HG03066 (cell line): ENCODE results near the gene MYO18A.
"Not testable (repeated sequence)": the region's sequence is repeated elsewhere in the genome, so short reads cannot be mapped to it uniquely, and the experiment has no call there.

Source experiments
- ATAC-seq: cut with Tn5 transposase; IDR thresholded peaks from one replicate; pipeline ENCODE4 v1.9.1; 2021; ENCODE audit warnings: low read depth; ENCODE audit not compliant: unreplicated experiment

Gene MYO18A

DNA sequence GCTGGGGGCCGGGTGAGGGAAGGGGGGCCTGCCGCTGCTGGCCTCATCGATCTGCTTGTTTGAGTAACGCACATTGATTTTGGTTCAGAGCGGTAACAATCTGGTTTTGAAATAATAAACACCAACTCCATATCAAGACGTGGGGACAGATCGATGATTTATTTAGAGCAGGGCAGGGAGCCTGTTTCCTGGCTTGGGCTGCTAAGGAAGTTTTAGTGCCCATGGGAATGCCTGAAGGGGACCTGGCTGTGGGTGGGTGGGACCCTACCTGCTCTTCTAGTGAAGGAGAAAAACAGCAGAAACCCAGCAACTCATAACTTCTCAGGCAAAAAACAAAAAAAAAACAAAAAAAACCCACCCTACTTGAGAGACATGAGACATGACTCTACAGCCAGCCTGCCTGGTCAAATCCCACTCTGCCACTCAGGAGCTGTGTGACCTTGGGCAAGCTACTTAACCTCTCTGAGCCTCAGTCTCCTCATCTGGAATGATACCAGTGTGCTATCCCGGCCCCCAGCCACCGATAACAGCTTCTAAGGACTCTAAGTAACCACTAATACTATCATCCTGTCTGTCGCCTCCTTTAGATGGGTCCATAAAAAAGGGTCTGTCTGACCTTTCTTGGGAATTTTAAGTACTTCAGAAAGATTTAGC is 71.2 kb downstream of the MYO18A start:
- ATAC-seq: no peak

DNA sequence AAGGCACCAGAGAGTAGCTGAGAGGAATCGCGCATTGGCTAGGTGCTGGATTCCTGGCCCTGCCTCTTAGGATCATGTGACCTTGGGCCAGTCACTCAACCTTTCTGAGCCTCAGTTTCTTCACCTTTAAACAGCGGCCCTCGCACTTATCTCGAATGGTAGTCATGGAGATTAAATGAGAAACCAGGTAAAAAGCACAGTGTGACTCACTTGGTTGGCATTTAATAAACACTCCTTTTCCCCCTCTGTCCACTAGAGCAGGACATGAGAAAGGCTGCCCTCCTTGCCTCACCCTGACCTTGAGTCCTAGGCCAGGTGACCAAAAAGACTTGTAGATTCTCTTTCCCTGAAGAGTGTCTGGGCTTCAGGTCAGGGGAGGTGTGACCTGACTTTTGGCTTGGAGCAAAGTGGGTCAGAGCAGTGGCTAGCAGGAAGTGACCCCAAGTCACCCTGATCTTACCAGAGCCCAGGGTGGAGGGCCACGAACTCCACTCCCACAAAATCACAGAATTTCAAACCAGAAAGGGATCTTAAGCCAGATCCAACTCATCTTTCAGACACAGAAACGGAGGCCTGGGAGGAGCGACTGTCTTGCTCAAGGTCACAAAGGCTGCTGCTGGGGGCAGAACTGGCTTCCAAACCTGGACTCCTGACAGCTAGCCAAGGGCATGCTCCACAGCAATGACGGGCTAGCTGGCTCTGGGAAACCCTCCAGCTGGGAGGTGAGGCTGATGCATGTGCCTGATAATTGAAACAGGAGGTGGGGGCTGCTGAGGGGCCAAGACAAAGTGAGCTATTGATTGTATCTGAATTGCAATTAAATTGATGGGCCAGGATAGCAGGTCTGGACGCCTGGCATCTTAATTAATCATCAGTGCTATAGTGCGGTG is 72.0 kb downstream of the MYO18A start:
- no peak for ATAC-seq

DNA sequence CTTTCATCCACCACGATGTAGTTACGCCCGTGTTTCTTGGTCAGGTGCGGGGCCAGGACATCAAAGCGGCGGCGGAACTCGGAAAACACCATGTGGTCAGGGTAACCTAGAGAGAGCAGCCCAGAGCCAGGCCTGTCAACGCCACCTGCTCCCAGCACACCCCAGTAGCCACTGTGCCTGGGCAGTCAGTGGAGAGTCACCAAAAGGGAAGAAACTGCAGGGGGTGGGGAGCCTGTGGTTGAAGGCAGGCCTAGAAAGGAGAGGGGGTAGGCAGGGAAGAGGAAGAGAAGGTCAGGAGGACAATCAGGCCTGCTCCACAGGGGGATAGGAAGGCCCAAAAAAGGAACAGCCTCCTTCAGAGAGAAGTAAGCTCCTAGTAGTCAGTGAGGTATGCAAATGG is 73.1 kb downstream of the MYO18A start:
- ATAC-seq: no peak

DNA sequence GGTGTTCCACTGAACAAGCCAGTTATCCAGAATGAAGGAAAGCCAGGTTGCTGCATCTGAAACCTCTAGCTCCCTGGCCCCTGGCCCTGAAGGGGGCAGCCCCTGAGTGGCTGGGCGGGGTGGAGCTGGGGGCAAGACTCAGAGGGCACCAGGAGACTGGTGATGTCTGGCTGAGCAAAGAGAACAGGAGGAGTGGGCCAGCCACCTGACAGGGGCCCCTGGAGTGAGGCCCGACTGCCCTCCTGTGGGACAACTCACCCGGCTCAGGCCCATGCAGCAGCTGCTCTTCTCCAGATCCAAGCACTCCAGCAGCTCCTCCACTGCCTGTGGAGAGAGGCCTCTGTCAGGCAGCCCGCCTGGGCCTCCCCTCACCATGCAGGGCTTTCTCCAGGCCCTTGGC is 76.9 kb downstream of the MYO18A start:
- no peak for ATAC-seq

DNA sequence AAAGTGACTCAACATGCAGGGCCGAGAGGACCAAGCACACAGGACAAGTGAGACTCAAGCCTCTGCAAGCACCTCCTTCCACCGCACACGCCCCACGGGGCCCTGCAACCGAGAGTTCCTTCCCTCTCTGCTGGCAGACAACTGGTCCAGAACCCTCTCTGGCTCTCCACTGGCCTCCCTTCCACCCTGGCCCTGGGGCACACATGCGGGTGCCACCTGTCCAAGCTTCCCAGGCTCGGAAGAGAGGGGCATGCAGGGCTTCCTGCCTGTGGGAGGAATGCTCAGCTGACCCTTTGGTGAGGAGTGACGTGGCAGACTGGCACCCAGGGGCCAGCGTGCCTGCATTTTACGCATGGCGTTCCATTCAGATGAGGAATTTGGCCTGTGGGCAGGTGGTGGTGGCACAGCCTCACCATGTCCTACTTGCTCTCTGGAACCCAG is 77.4 kb downstream of the MYO18A start:
- no peak for ATAC-seq

DNA sequence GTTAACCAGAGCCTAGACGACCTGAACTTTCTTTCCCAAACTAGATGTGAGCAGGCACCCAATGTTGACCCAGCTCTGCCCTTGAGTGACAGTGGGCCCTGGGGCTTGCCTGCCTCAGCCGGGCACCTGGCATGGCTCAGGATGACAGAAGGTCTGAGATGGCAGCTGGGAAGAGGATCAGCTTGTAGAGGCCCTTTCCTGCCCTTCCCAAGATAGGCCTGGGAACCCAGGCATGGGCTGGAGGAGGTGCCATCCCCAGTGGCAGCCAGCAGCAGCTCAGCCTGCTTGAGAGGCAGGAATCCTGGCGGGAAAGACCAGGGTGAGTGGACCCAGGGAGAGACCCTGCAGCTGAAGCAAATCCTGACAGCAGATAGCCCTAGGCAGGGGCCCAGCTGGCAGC is 78.2 kb downstream of the MYO18A start:
- ATAC-seq: no peak

DNA sequence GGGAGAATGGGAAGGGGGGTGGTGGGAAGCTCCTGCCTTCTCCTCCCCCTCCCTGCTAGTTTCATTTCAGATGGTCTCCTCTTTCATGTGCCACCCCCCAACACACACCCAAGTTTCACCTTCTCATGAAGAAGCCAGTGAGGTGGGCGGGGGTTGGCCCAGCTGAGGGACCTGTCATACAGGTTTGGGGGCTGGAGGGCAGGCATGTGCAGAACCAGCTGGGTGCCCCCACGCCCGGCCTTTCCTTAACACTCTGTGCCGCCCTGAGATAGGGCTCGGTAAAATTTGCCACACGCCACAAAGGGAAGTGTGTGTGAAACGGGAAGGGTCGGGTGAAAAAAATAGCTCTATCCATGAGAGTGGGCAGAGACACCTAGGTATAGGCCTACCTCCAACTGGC is 79.9 kb downstream of the MYO18A start:
- ATAC-seq: no peak

DNA sequence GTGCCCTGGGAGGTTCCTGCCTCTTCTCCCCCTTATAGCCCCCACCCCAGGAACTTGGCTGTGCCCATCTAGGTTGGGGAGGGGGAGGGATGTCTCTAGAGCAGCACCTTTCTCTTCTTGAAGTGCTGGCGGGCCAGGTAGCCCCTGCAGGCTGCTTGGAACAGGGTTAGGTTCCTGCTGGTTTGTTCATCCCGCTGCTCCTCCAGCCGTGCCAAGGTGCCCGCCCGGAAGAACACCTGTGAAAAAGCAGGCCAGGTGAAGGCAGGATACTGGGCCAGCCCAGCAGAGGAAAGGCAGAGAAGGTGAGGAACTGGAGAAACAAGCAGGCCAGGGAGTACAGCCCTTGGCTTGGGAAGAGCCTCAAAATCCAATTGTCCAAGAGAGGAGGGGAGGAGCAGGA is 80.7 kb downstream of the MYO18A start:
- ATAC-seq: no peak

DNA sequence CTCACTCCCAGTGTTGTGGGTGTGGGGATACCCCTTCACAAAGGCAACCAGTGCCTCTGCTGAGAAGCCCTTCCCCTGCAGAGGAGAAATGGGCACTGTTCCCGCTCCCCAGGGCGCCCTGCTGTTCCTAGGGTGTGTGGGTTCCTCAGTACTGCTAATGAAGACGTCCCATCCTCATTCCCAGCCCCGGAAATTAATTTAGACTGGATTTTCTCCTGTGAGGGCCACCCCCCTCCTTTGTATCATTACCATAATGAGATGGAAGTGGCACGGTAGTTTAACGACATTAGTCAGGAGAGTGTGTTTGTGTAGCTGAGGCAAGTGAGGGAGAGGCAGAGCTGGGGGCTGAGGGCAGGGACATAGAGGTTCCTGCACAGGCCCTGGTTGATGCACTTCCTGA is 84.1 kb downstream of the MYO18A start:
- no peak for ATAC-seq

DNA sequence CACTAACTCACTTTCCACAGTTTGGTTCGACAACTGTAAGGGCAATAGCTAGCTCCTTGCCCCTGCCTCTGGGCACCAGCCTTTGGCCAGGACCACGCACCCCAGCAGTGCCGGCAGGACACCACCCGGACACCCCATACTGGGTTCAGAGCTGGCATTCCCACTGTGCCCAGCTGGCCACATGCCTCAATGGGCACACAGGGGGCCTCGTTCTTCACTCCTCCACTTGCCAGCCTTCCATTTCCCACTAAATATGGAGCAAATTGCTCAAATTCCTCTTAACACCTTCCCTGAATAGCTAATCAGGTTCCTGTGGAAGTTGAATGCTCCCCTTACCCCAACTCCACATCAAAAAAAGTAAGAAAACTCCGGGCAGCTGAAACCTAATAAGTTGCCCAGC is 84.8 kb downstream of the MYO18A start:
- no peak for ATAC-seq

DNA sequence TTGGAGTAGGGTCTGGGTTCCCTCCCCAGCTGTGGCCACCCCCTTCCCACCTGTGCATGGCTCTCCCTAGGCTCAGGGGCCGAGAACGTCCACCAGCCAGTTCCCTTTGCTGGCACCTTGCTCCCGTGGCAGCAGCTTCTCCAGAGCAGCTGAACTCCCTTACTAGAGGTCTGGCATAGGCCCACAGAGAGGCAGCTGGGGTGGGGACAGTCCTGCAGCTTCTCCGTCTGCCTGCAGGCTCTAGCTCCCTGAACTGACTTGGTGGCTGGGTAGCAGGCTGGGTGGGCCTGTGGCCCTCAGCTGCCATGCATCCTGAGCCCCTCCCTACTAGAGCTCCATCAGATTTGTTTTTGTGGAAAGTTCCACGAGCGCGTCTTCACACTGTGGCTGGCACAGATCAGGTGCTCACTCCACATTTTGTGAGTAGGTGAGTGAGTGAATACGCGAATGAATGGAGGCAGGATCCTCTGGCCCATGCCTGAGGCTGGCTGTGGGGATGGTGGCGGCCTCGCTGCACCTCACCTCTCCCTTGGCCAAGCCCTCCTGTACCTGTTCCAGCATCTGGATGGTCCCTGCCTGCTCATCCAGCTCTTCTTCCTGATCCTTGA is 86.0 kb downstream of the MYO18A start:
- ATAC-seq: no peak

DNA sequence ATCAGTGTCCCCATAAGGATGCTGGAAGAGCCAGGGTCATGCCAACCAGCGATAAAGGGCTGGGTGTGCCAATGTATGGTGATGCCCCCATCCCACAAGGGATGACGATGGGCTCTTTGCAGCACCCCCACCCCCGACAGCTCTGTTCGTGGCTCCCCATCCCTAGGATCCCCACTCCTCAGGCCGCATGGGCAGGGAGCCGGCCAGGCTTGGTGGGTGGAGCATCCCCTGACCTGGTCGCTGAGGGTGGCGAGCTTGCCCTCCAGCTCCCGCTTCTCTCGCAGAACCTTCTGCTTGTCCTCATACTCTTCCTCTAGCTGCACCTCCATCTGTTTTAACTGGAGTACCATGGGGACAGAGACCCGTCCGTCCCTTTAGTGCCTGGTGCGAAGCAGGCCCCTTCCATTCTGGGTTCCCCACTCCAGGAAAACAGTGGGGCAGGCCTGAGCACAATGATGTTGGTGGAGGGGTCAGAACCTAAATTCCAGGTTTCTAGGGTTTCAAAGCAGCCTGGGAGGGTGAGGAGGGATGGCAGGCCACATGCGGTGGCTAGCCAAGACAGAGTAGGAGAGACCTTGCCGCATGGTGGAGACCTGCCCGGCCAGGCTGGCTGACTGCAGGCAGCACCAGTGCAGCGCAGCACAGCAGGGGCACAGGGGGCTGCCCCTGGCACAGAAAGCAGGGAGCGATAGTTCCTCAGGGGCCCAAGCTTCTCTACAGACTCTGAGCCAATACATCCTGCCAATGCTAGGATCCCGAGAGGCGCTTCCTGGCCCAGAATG is 86.9 kb downstream of the MYO18A start:
- no peak for ATAC-seq

DNA sequence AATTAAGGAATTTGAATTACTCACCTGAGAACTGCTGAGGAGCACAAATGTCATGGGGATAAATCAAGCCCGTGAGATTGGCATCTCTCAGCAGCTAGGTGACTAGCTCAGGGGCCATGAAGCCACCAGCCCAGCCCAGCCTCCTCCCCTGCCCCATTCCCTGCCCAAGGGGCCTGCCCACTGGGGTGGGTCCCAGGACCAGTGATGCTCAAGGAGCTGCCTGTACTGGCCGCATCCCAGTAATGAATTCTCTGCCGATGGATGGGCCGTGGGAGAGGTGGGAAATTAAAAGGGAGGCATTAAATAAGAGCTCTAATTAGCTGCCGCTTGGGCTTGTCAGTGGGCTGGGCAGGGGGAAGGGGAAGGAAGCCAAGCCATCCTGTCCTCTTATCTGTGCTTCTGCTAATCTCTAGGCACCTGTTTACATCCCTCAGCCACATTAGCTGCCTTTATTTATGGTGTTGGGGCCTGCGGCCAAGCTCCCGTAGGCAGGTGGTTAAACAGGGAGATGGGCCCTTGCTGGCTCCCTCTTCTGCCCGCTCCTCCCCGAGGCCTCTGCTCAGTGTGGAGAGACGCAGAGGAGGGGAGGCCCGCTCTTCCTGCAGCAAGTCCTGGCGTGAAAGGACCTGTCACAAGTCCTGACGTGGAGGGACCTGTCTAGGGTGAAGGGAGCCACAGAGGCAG is 88.5 kb downstream of the MYO18A start:
- ATAC-seq: no peak

DNA sequence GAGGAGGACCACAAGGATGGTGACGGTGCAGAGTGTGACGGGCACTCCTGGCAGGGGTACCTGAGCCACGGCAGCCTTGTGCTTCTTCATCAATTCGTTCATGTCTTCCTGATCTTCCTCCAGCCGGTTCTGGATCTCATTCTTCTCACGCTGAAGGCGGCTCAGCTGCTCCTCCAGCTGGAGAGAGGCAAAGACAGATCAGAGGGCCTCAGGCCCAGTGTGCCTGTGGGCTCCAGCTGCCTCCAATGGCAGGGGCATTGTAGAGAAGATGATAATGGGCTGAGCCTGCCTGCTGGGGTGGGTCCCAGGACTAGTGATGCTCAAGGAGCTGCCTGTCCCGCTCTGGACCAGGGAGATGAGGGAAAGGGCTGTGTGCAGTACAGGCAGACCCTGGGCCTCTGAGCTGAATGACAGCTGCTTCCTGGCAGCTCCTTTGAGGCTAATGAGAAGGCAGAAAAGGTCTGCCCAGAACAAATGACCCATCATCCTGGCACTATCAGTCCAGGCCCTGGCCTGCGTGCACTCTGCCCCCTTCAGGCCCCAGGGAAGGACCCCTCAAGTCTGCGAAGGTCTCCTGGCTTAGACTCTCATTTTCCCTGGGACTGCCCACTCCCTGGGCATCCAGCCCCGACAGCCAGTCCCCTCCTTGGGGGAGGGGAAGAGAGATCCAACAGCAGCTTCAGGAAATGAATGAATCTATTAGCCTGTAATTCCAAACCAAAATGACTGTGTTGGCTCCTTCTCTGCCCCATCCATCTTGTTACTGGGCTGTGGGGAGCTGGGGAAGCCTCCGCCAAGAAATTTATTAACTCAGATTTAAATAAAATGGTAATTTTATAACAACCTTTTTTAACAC is 89.2 kb downstream of the MYO18A start:
- ATAC-seq: no peak

DNA sequence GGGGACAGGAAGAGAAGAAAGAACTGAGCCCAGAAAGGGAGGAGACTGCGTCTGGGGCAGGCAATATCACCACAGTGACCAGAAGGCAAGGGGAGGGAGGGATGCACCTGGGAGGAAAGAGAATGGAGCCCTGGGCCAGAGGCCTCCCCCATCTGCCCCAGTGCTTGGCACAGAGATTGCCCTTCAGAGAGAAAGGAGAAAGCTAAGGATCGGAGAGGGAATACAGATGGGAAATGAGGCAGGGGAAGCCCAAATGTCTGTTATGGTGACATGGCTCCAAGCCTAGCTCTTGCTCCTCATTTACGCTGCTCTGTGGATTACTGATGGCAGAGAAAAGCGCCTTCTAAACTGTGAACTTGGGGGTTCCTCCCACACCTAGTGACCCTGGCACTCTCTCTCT is 90.1 kb downstream of the MYO18A start:
- no peak for ATAC-seq

DNA sequence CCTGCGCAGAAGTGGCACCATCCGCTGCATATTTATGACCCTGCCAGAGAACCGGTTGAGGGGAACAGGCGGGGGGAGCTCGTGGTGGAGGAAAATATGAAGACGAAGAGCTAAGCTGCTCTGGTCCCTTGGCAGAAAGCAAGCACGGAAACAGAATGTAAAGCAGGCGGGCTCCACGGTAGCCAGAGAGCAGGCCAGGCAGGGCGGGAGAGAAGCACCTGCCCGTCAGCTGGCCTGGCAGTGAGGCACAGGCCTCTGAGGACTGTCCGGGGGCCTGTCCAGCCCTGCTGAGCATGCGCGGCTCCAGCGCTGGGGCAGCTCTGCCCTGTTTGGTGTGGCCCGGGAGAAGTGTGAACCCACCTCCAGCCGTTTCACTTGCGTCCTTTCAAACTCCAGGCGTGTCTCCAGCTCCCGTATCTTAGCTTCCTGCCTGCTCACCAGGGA is 90.6 kb downstream of the MYO18A start:
- ATAC-seq: no peak

DNA sequence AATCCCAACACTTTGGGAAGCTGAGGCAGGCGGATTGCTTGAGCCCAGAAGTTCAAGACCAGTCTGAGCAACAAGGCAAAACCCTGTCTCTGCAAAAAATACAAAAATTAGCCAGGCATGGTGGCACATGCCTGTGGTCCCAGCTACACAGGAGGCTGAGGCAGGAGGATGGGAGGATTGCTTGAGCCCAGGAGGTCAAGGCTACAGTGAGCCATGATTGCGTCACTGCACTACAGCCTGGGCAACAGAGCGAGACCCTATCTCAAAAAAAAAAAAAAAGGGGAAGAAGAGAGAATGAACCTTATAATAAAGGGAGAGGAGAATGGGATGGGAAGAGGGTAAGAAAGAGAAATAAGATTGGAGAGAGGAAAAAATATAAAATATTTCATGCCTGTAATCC is 91.4 kb downstream of the MYO18A start:
- not testable (repeated sequence) for ATAC-seq

DNA sequence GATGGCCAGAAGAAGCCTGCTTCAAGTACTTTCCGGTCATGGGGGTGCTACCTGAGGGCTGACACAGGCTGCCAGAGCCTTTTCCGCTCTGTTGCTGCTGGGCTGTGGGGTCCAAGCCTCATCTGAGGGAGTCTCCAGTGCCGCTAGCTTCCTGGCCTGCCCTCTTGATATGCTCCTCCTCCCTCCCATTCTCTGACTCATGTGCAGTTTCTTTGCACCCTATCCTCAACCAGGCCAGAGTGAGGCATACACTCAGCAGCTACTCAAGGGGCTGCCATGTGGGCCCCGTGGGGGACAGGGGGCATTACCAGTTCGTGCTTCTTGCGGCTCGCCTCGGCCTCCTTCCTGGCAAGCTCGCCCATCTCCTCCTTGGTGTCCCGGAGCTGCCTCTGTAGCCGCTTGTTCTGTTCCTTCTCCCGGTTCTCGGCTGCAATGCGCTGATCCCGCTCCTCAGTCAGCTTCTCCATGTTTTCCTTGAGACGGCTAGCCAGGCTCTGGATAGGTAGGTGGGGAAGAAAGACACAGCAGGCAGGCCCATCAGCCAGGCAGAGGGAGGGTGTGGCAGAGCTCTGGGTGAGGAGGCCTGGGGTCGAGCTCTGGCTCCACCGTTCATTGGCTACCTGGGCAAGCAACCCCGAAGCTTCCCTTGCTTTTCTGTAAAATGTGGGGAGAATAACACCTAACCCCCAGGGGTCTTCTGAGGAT is 93.4 kb downstream of the MYO18A start:
- ATAC-seq: no peak

DNA sequence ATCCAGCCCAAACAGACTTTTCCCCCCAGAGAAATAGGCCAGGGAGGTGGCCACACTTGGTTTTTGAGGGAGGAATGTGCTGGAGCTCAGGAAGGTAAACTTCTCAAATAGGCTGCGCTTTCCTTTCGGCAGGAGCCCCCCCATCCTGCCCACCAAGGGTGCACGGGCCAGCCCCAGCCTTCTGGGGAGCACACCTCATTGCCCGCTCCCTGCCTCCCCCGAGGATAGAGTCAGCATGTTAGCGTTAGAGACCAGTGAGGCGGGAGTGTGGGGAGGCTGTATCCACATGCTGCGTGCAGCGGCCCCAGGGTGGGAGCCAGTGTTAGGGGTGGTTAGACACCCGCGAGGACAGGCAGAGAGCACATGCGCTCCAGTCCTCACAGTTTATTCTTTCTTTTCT is 95.0 kb downstream of the MYO18A start:
- ATAC-seq: no peak
